ENCODE results near the gene EFCAB14.

GRCh38 chr1:46757956-46758528 lies 39.1 kb upstream of the EFCAB14 start:
- no peak for TF ChIP-seq POLR2AphosphoS5 (IDR thresholded peaks at IDR 0.05; ENCODE audit: low read depth, low read length)
- TF ChIP-seq SIX5 (IDR thresholded peaks at IDR 0.05; ENCODE audit: low read depth, low read length), result no peak
- no peak for TF ChIP-seq CTCF (IDR thresholded peaks at IDR 0.05; ENCODE audit: control extremely low read depth in 1 of 3, insufficient read depth in 1 of 3, low read depth in 1 of 3, low read length in 3 of 3)
- TF ChIP-seq ASH2L (IDR thresholded peaks at IDR 0.05; ENCODE audit: low read length), result no peak
- TF ChIP-seq PHF8 (conservative IDR thresholded peaks at IDR 0.05; ENCODE audit: low read depth, low read length), result no peak
